Neural progenitor cell (in vitro differentiated cells): ENCODE measurements around the gene LRIG2. TPM values are rescaled to one million over a fixed set of nuclear protein-coding genes. Genes with fewer than 3 reads are reported as not detected.

Source experiments
- DNase-seq: peaks from one replicate; pipeline ENCODE4 v3.0.0-alpha.2; 2016; ENCODE audit warnings: low spot score
- H2AFZ ChIP-seq: fragments of 200-600 bp; sonication (generic); replicated peaks from 2 replicates; pipeline ENCODE4 v1.6.1; 2016; ENCODE audit warnings: antibody characterized with exemption
- H3F3A ChIP-seq: fragments of 200-600 bp; sonication (generic); 2 replicates; pipeline ENCODE4 v1.6.1; 2016; ENCODE audit warnings: antibody characterized with exemption, low read depth
- H3K27ac ChIP-seq: fragments of 200-600 bp; sonication (generic); 2 replicates; pipeline ENCODE4 v1.5.1; 2016; ENCODE audit warnings: mild to moderate bottlenecking
- H3K27me3 ChIP-seq: fragments of 200-600 bp; sonication (generic); 2 replicates; pipeline ENCODE4 v1.6.1; 2016; ENCODE audit warnings: mild to moderate bottlenecking, moderate library complexity
- H3K36me3 ChIP-seq: fragments of 200-600 bp; sonication (generic); 2 replicates; pipeline ENCODE4 v1.5.1; 2016
- H3K4me1 ChIP-seq: fragments of 200-600 bp; sonication (generic); 2 replicates; pipeline ENCODE4 v1.6.1; 2016; ENCODE audit warnings: mixed run types
- H3K4me2 ChIP-seq: fragments of 200-600 bp; sonication (generic); 2 replicates; pipeline ENCODE4 v1.6.1; 2016
- H3K4me3 ChIP-seq: fragments of 200-600 bp; sonication (generic); 2 replicates; pipeline ENCODE4 v1.5.1; 2016
- H3K79me2 ChIP-seq: fragments of 200-600 bp; sonication (generic); 2 replicates; pipeline ENCODE4 v1.6.1; 2016; ENCODE audit warnings: low read depth
- H3K9ac ChIP-seq: fragments of 200-600 bp; sonication (generic); 2 replicates; pipeline ENCODE4 v1.6.1; 2016
- H3K9me3 ChIP-seq: fragments of 200-600 bp; sonication (generic); 2 replicates; pipeline ENCODE4 v1.5.1; 2016; ENCODE audit warnings: low read depth
- H4K20me1 ChIP-seq: fragments of 200-600 bp; sonication (generic); 2 replicates; pipeline ENCODE4 v1.6.1; 2016; ENCODE audit warnings: low read depth
- H3K27ac Mint-ChIP-seq: 3 replicates; pipeline ENCODE4 v1.8.0; 2021; ENCODE audit warnings: mixed read lengths
- H3K27me3 Mint-ChIP-seq: 2 replicates; pipeline ENCODE4 v1.8.0; 2022; ENCODE audit warnings: low read depth, mild to moderate bottlenecking, inconsistent platforms, moderate library complexity, mixed read lengths; ENCODE audit not compliant: insufficient read depth
- H3K36me3 Mint-ChIP-seq: 3 replicates; pipeline ENCODE4 v1.8.0; 2021; ENCODE audit warnings: mixed read lengths
- H3K4me1 Mint-ChIP-seq: 3 replicates; pipeline ENCODE4 v1.8.0; 2021; ENCODE audit warnings: mixed read lengths
- H3K4me3 Mint-ChIP-seq: 3 replicates; pipeline ENCODE4 v1.8.0; 2021; ENCODE audit warnings: mild to moderate bottlenecking, moderate library complexity, mixed read lengths
- H3K9me3 Mint-ChIP-seq: 3 replicates; pipeline ENCODE4 v1.8.0; 2020; ENCODE audit warnings: mixed read lengths
- EZH2 ChIP-seq: fragments of 200-600 bp; sonication (generic); IDR thresholded peaks from 2 replicates; pipeline ENCODE4 v1.6.1; 2017; ENCODE audit warnings: antibody characterized with exemption, mild to moderate bottlenecking, moderate library complexity
- EZH2phosphoT487 ChIP-seq: fragments of 200-600 bp; sonication (generic); IDR thresholded peaks from 2 replicates; pipeline ENCODE4 v1.6.1; 2017; ENCODE audit warnings: antibody characterized with exemption
- total RNA-seq: library from RNA; depleted of rRNA; stranded (reverse); fragments of >200 nt; gene quantifications from 2 replicates; pipeline ENCODE4 v1.2.3, GENCODE V29; 2015; ENCODE audit warnings: low replicate concordance
- TF ChIP-seq, protein P1 (sequence below): fragments of 200-600 bp; sonication (generic); IDR thresholded peaks from 2 replicates; pipeline ENCODE4 v1.5.1; 2017; ENCODE audit warnings: antibody characterized with exemption, mild to moderate bottlenecking

Gene LRIG2
- total RNA-seq, 1 donor from 2014 or later = 24.4 TPM

DNA sequence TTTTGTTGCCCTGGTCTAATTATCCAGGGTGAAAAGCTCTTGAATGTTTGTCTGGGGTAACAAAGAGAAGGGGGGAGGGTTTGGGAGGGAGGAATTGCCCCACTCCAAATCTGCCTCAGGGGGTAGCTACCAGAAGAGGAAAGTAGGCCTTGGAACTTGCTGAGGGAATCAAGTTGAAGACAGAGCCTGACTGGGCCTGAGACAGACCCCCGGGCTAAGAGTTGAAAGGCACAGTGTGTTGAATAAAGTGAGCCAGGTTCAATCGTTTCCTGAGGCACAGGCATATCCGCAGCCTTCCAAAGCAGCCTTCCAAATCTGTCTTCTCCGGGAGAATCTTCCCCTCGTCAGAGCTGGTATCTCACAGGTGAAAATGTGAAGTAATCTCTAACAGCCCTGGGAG lies 96.6 kb downstream of the LRIG2 start:
- no peaks in the 10 kb centered on the region for H3K4me1 Mint-ChIP-seq

DNA sequence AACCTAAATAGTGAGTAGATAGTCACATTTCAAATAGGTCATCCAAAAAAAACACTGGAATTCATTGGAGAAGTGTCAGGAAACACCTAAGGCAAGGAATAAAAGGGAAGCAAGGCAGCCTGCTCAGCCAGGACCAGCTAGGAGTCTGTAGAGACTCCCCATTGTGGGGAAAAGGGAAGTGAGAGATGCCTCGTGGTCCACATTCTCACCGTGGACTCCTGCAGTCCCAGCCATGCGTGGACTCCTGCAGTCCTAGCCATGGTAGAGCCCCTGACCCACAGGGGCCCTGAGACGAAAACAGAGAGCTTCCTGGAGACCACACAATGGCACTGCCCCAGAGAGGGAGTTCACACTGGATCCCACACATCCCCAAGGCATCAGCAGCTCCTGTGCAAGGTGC lies 97.5 kb downstream of the LRIG2 start:
- Mint-ChIP-seq H3K4me1 (no peaks in the 10 kb centered on the region), H3K36me3 (no peaks in the 10 kb centered on the region), H3K27me3 (peaks cover 2% of the 10 kb centered on the region), H3K27ac (no peak overlapping the region), H3K9me3 (peaks cover 17% of the 10 kb centered on the region), H3K4me3 (no peak overlapping the region)
- Histone ChIP-seq H3K4me2 (no peak overlapping the region), H3K27ac (no peak overlapping the region), H3K9ac (no peak overlapping the region), H3F3A (no peaks in the 10 kb centered on the region), H3K79me2 (no peaks in the 10 kb centered on the region), H3K27me3 (no peaks in the 10 kb centered on the region), H3K4me3 (no peak overlapping the region), H3K4me1 (no peaks in the 10 kb centered on the region), H2AFZ (peak overlapping the region; percentile 26), H3K36me3 (no peaks in the 10 kb centered on the region), H4K20me1 (no peaks in the 10 kb centered on the region), H3K9me3 (no peaks in the 10 kb centered on the region)
- TF ChIP-seq, protein P1, sequence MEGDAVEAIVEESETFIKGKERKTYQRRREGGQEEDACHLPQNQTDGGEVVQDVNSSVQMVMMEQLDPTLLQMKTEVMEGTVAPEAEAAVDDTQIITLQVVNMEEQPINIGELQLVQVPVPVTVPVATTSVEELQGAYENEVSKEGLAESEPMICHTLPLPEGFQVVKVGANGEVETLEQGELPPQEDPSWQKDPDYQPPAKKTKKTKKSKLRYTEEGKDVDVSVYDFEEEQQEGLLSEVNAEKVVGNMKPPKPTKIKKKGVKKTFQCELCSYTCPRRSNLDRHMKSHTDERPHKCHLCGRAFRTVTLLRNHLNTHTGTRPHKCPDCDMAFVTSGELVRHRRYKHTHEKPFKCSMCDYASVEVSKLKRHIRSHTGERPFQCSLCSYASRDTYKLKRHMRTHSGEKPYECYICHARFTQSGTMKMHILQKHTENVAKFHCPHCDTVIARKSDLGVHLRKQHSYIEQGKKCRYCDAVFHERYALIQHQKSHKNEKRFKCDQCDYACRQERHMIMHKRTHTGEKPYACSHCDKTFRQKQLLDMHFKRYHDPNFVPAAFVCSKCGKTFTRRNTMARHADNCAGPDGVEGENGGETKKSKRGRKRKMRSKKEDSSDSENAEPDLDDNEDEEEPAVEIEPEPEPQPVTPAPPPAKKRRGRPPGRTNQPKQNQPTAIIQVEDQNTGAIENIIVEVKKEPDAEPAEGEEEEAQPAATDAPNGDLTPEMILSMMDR = no peak
- TF ChIP-seq EZH2 (no peak), EZH2phosphoT487 (no peak)
- no peak for DNase-seq

More for the DNA sequence above, 96.6 kb downstream of the LRIG2 start:
- H3K4me2 ChIP-seq = no peak overlapping the region
- no peaks in the 10 kb centered on the region for H3K36me3 ChIP-seq
- no peaks in the 10 kb centered on the region for H3K9me3 ChIP-seq
- H2AFZ ChIP-seq = no peak overlapping the region
- no peak for TF ChIP-seq EZH2phosphoT487
- no peak overlapping the region for H3K27ac ChIP-seq
- H3K79me2 ChIP-seq = no peaks in the 10 kb centered on the region
- no peaks in the 10 kb centered on the region for H3F3A ChIP-seq
- H3K4me3 Mint-ChIP-seq = no peak overlapping the region
- H3K4me3 ChIP-seq = no peak overlapping the region
- H3K27me3 Mint-ChIP-seq = peaks cover 2% of the 10 kb centered on the region
- H3K4me1 ChIP-seq = no peaks in the 10 kb centered on the region
- H3K27me3 ChIP-seq = no peaks in the 10 kb centered on the region
- no peak overlapping the region for H3K9ac ChIP-seq
- DNase-seq = no peak
- no peaks in the 10 kb centered on the region for H3K36me3 Mint-ChIP-seq
- H3K9me3 Mint-ChIP-seq = peaks cover 15% of the 10 kb centered on the region
- H4K20me1 ChIP-seq = no peaks in the 10 kb centered on the region
- H3K27ac Mint-ChIP-seq = no peak overlapping the region

DNA sequence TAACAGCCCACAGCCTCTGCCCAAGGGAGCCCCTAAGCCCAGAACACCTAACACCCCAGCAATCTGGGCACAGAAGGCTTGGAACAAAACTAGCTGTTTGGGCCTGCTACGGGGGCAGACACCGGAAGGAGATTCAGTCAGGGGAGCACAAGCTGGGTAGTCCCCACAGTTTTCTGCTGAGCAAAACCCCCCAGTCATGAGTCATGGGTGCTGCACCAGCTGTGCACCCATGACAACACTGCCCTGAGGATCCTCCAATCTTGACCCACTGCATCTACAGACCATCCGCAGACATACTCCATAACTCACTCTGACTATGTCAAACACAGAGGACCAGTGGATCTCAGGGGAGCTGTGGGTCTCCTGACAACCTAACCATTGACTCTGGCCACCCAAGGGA lies 105.1 kb downstream of the LRIG2 start:
- no peaks in the 10 kb centered on the region for H3K4me1 Mint-ChIP-seq
- H3K79me2 ChIP-seq = no peaks in the 10 kb centered on the region
- peaks cover 10% of the 10 kb centered on the region for H3K9me3 Mint-ChIP-seq
- TF ChIP-seq EZH2 = no peak
- TF ChIP-seq EZH2phosphoT487 = no peak
- TF ChIP-seq, protein P1 = no peak
- no peak overlapping the region for H3K27ac ChIP-seq
- H3K4me2 ChIP-seq = no peak overlapping the region
- no peaks in the 10 kb centered on the region for H3K4me1 ChIP-seq
- H4K20me1 ChIP-seq = no peaks in the 10 kb centered on the region
- H3K4me3 Mint-ChIP-seq = no peak overlapping the region
- H3K4me3 ChIP-seq = no peak overlapping the region
- DNase-seq = no peak
- H3F3A ChIP-seq = no peaks in the 10 kb centered on the region
- no peak overlapping the region for H2AFZ ChIP-seq
- H3K27me3 Mint-ChIP-seq = no peaks in the 10 kb centered on the region
- H3K27ac Mint-ChIP-seq = no peak overlapping the region
- no peaks in the 10 kb centered on the region for H3K36me3 ChIP-seq
- H3K9me3 ChIP-seq = no peaks in the 10 kb centered on the region
- no peaks in the 10 kb centered on the region for H3K36me3 Mint-ChIP-seq
- no peaks in the 10 kb centered on the region for H3K27me3 ChIP-seq
- no peak overlapping the region for H3K9ac ChIP-seq

DNA sequence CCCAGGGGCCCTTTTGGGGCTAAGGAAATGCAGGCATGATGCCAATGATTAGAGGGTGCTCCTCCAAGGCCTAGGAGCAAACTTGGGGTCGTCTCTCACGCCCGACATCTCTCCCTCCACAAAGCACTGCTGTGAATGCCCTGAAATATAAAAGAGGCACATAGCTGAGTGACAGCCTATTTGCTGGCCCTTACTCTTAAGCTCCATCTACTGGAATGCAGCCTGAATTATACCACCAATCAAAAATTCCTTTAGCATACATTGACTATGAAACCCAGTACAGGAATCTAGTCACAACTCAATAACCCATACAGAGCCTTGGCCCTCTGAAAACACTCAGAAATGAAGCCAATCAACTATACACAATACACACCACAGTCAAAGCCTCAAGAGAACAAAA lies 105.5 kb downstream of the LRIG2 start:
- Mint-ChIP-seq H3K4me1 (no peaks in the 10 kb centered on the region), H3K36me3 (no peaks in the 10 kb centered on the region), H3K27ac (no peak overlapping the region), H3K4me3 (no peak overlapping the region), H3K27me3 (no peaks in the 10 kb centered on the region), H3K9me3 (peaks cover 5% of the 10 kb centered on the region)
- H3K27me3 ChIP-seq = no peaks in the 10 kb centered on the region
- H3K4me1 ChIP-seq = no peaks in the 10 kb centered on the region
- no peak overlapping the region for H3K27ac ChIP-seq
- H3K79me2 ChIP-seq = no peaks in the 10 kb centered on the region
- H3K36me3 ChIP-seq = no peaks in the 10 kb centered on the region
- H3K4me3 ChIP-seq = no peak overlapping the region
- no peaks in the 10 kb centered on the region for H3F3A ChIP-seq
- no peaks in the 10 kb centered on the region for H4K20me1 ChIP-seq
- H3K4me2 ChIP-seq = no peak overlapping the region
- H3K9ac ChIP-seq = no peak overlapping the region
- H2AFZ ChIP-seq = no peak overlapping the region
- TF ChIP-seq EZH2 = no peak
- TF ChIP-seq, protein P1 = no peak
- TF ChIP-seq EZH2phosphoT487 = no peak
- H3K9me3 ChIP-seq = no peaks in the 10 kb centered on the region
- no peak for DNase-seq

Other genes with a start within 250 kb of the LRIG2 start
- gene SLC16A1, start 117.0 kb upstream of the LRIG2 start, total RNA-seq = 136 and 149 TPM in 2 replicates